ENCODE measurements around the gene ERBB2.

ERBB2 gene

GRCh38 chr17:39675390-39676082, 24.3 kb upstream of the ERBB2 start:
- peaks cover 7% of the 10 kb centered on the region for H3K27me3 ChIP-seq (replicated peaks)
- DNase-seq: no peak
- H3K36me3 ChIP-seq (replicated peaks): no peaks in the 10 kb centered on the region
- TF ChIP-seq CTCF (IDR thresholded peaks at IDR 0.05; ENCODE audit: low read depth, low read length, missing control alignments): no peak
- in situ Hi-C loops (cut with HindIII; ENCODE audit: low pct_ligation_motif_present, low sequenced_read_pairs): no loop called here
- no peak overlapping the region for H3K27ac ChIP-seq
- no peak overlapping the region for H3K4me3 ChIP-seq (ENCODE audit: low read depth, low read length)

GRCh38 chr17:39676198-39676819, 23.6 kb upstream of the ERBB2 start:
- Histone ChIP-seq H3K27ac (no peak overlapping the region), H3K36me3 (replicated peaks) (no peaks in the 10 kb centered on the region), H3K4me3 (ENCODE audit: low read depth, low read length) (no peak overlapping the region), H3K27me3 (replicated peaks) (no peaks in the 10 kb centered on the region)
- DNase-seq: no peak
- TF ChIP-seq CTCF (IDR thresholded peaks at IDR 0.05; ENCODE audit: low read depth, low read length, missing control alignments): no peak
- in situ Hi-C loops (cut with HindIII; ENCODE audit: low pct_ligation_motif_present, low sequenced_read_pairs): no loop called here

- no peak overlapping the region for H3K4me3 ChIP-seq (ENCODE audit: low read depth, low read length)
- no peaks in the 10 kb centered on the region for H3K27me3 ChIP-seq (replicated peaks)
- DNase-seq: no peak
- no peak overlapping the region for H3K27ac ChIP-seq
- H3K36me3 ChIP-seq (replicated peaks): no peaks in the 10 kb centered on the region
- TF ChIP-seq CTCF (IDR thresholded peaks at IDR 0.05; ENCODE audit: low read depth, low read length, missing control alignments): no peak
- in situ Hi-C loops (cut with HindIII; ENCODE audit: low pct_ligation_motif_present, low sequenced_read_pairs): no loop called here
Measured at GRCh38 chr17:39677072-39677471, 22.8 kb upstream of the ERBB2 start.

GRCh38 chr17:39677542-39678339, 22.1 kb upstream of the ERBB2 start:
- in situ Hi-C loops (cut with HindIII; ENCODE audit: low pct_ligation_motif_present, low sequenced_read_pairs): no loop called here
- TF ChIP-seq CTCF (IDR thresholded peaks at IDR 0.05; ENCODE audit: low read depth, low read length, missing control alignments): no peak
- H3K4me3 ChIP-seq (ENCODE audit: low read depth, low read length): no peak overlapping the region
- DNase-seq: no peak
- H3K27ac ChIP-seq: no peak overlapping the region
- no peaks in the 10 kb centered on the region for H3K27me3 ChIP-seq (replicated peaks)
- H3K36me3 ChIP-seq (replicated peaks): no peaks in the 10 kb centered on the region

GRCh38 chr17:39678340-39679116, 21.3 kb upstream of the ERBB2 start:
- no peaks in the 10 kb centered on the region for H3K36me3 ChIP-seq (replicated peaks)
- TF ChIP-seq CTCF (IDR thresholded peaks at IDR 0.05; ENCODE audit: low read depth, low read length, missing control alignments): no peak
- H3K27me3 ChIP-seq (replicated peaks): no peaks in the 10 kb centered on the region
- DNase-seq: no peak
- in situ Hi-C loops (cut with HindIII; ENCODE audit: low pct_ligation_motif_present, low sequenced_read_pairs): no loop called here
- no peak overlapping the region for H3K4me3 ChIP-seq (ENCODE audit: low read depth, low read length)
- no peak overlapping the region for H3K27ac ChIP-seq
